ENCODE measurements around the gene CLIC3.

Gene CLIC3

GRCh38 chr9:137030538-137031527, 34.5 kb upstream of the CLIC3 start:
- DNase-seq (ENCODE audit: low read depth in 2 of 2), result no peak

- DNase-seq (ENCODE audit: low read depth in 2 of 2), result no peak
Observed at GRCh38 chr9:137030006-137030405, 33.6 kb upstream of the CLIC3 start.

- peak; percentile 63 to 74 for DNase-seq (ENCODE audit: low read depth in 2 of 2)
Observed at GRCh38 chr9:137029058-137029936, 32.9 kb upstream of the CLIC3 start.

GRCh38 chr9:137028263-137029057, 32.1 kb upstream of the CLIC3 start:
- DNase-seq (ENCODE audit: low read depth in 2 of 2), result peak; percentile 41 to 55

- DNase-seq (ENCODE audit: low read depth in 2 of 2), result no peak
Observed at GRCh38 chr9:137027369-137028262, 31.2 kb upstream of the CLIC3 start, which contains the start of gene ABCA2. Gene ABCA2, minus strand, starts transcription at chr9:137028237. Its CDS starts 97 bp downstream, at chr9:137028140.

GRCh38 chr9:137026828-137027227, 30.5 kb upstream of the CLIC3 start:
- DNase-seq (ENCODE audit: low read depth in 2 of 2), result no peak

- DNase-seq (ENCODE audit: low read depth in 2 of 2), result no peak
Observed at GRCh38 chr9:137026384-137026783, 30.0 kb upstream of the CLIC3 start.

- DNase-seq (ENCODE audit: low read depth in 2 of 2), result no peak
Observed at GRCh38 chr9:137025517-137025966, 29.2 kb upstream of the CLIC3 start.

GRCh38 chr9:137023583-137023991, 27.2 kb upstream of the CLIC3 start:
- no peak for DNase-seq (ENCODE audit: low read depth in 2 of 2)

GRCh38 chr9:137023157-137023556, 26.8 kb upstream of the CLIC3 start:
- DNase-seq (ENCODE audit: low read depth in 2 of 2), result no peak

GRCh38 chr9:137022662-137023008, 26.3 kb upstream of the CLIC3 start:
- DNase-seq (ENCODE audit: low read depth in 2 of 2), result no peak

- peak; percentile 57 to 73 for DNase-seq (ENCODE audit: low read depth in 2 of 2)
Observed at GRCh38 chr9:137021979-137022661, 25.8 kb upstream of the CLIC3 start.

- DNase-seq (ENCODE audit: low read depth in 2 of 2), result no peak
Observed at GRCh38 chr9:137021568-137021978, 25.2 kb upstream of the CLIC3 start.

- DNase-seq (ENCODE audit: low read depth in 2 of 2), result no peak
Observed at GRCh38 chr9:137020771-137021567, 24.6 kb upstream of the CLIC3 start.

- no peak for DNase-seq (ENCODE audit: low read depth in 2 of 2)
Observed at GRCh38 chr9:137019891-137020683, 23.7 kb upstream of the CLIC3 start.

GRCh38 chr9:137018761-137019559, 22.6 kb upstream of the CLIC3 start:
- DNase-seq (ENCODE audit: low read depth in 2 of 2), result no peak

- DNase-seq (ENCODE audit: low read depth in 2 of 2), result no peak
Observed at GRCh38 chr9:137017791-137018497, 21.6 kb upstream of the CLIC3 start.

All from activated CD4-positive, alpha-beta T cell treated with anti-CD3 and anti-CD28 coated beads for 24 hours (primary cell).